GDM1 (cell line): ENCODE results near the gene EPM2A.
A peak's percentile ranks its signal among the peaks of the same experiment; 100 is the strongest.

Experiments
- DNase-seq: peaks from one replicate; lab custom pipeline; 2025; lab: John Stamatoyannopoulos, UW

EPM2A gene

GRCh38 chr6:145670311-145670710 lies 65.0 kb downstream of the EPM2A start:
- DNase-seq = no peak

DNA sequence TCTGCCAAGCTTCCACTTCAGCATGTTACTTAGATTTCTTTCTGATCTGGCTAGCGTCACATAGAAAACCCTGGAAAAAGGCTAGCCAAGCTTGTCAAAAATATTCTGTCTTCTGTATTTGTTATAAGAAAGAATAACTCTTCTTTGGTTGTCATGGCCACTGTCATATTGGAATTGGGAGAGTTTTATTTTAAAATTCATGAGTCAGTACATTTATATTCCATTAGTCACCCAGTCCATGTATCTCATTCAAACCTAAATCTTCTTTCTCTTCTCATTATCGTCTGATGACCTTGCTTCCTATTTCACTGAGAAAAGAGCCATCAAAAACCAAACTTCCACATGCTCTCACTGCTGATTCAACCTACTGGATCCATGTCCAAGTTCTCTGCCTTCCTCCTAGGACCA lies 65.7 kb downstream of the EPM2A start:
- DNase-seq = no peak

GRCh38 chr6:145668844-145669243 lies 66.5 kb downstream of the EPM2A start:
- DNase-seq = no peak

DNA sequence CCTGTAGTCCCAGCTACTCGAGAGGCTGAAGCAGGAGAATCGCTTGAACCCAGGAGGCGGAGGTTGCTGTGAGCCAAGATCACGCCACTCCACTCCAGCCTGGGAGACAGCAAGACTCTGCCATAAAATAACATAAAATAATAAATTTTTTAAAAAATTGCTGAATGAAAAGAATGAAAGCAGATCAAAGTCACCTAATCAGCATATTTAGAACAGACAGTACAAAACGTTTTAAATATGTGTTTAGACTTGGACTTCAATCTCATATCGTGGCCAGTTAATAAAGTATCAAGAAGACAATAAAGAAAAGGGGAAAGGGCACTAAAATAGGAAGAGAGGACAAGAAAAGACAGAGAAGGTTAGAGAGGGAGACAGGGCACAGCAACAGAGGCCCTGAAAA lies 74.6 kb downstream of the EPM2A start:
- no peak for DNase-seq

GRCh38 chr6:145656128-145656527 lies 79.2 kb downstream of the EPM2A start:
- no peak for DNase-seq

DNA sequence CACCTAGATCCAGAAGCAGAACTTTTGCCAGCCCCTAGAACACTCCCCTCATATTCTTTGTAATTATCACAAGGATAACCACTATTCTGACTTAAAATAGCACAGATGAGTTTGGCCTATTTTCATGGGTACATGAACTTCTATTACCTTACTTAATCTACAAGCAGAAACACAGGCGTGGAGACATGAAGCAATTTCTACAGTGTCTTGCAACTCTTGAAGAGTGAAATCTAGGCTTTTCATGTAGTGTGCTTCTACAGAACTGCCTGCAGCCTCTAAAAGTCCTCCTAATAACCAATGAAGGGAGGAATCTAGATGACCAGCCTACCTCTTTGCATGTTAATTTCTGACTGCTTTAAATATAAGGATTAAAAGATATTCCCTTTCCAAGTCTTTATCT lies 82.7 kb downstream of the EPM2A start:
- DNase-seq = no peak

DNA sequence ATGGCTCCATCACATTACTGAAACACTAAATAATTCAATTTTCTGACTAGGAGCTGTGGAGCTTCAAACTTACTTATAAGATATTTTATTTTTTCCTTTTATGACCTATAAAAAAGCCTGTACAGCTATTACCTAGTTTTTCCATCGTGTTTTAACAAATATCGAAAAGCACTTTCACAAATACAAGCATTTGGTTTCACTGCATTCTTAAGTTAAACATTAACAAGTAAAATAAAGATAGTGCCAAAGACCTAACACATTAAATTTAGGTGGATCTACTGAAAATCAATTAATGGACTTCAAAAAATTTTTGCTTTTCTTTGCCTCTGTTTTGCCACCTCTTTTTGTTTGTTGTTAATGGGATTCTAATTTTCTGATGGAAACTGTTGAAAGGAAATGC lies 83.3 kb downstream of the EPM2A start:
- no peak for DNase-seq

GRCh38 chr6:145648149-145648548 lies 87.2 kb downstream of the EPM2A start:
- DNase-seq = no peak

- no peak for DNase-seq
Measured at GRCh38 chr6:145647602-145648001, 87.7 kb downstream of the EPM2A start.

GRCh38 chr6:145643760-145644159 lies 91.6 kb downstream of the EPM2A start:
- no peak for DNase-seq

DNA sequence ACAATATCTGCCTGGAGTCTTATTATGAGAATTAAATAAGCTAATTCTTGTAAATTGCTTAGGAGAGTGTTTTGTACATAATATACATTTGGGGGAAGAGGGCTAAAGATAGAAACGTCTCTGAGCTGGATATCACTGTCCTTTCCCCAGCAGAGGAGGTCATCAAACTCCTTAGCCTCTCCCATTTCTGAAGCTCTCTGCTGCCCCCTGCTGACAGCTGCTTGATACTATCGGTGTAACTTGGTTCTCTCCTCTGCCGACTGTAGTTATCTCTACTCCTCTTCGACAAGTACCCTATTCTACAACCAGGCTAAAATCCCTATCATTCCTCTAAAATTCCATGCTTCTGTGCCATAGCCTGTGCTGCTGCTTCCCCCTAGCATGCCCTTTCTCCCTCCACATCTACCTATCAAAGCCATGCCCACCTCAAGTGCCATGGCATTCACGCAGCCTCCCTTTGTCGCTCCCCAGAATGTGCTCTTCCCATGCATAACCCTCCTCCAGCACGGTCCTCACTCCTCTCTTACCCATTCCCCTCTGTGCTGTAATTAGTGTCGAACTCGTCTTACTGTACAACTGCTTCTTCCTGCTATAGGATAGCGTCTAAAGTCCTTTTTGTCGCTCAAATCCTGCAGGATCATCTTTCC lies 101.2 kb downstream of the EPM2A start:
- peak; percentile 49 for DNase-seq

DNA sequence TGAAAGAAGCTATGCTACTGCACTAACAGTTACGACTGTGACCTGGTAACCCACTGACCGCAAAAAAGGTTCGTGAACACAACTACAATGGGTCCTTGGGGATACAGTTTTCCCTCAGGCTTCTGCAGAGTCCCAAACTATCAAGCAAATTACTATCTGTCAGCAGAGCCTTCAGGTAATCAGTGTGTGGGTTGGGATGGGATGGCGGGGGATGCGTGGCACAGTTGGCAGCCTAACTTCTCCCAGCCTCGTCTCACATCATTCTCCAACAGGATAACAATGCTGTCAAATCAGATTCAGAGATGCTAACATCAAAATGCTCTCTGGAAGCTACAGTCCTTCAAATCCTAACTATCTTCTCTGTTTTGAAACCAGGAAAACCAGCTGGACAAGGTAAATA lies 102.3 kb downstream of the EPM2A start:
- no peak for DNase-seq

DNA sequence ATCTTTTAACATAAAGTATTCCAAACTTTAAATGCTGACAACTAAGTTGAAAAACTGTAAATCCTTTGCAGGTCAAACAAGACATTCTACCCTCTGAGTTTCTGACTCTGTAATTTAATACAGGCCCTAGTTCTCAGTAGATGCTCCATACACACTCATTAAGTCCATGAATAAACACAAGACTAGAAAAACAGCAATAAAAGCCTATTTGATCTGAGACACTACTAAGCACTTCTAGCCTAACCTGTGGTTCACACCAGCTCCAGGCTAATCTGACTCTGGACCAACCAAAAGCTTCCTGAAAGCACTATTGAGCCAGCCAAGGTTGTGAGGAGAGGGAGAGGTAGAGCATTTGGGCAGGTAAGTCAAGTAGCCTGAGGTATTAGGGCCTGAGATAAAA lies 103.9 kb downstream of the EPM2A start:
- no peak for DNase-seq

DNA sequence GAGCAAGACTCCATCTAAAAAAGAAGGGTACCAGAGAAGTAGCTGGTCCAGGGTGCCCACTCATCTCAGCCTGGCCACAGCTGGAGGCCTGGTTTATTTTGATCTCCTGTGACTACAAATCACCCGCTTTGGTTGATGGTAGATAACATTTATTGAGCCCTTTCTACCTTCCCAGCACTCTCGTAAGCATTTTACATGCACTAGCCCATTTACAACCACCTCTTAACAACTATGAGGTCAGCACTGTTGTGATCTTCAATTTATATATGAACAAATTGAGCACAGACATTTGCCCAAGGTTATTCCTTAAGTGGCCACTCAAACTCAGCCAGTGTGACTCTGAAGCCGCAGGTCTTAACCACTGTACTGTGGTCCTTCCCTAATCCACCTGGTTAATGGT lies 104.7 kb downstream of the EPM2A start:
- no peak for DNase-seq

GRCh38 chr6:145629478-145629877 lies 105.8 kb downstream of the EPM2A start:
- DNase-seq = no peak

DNA sequence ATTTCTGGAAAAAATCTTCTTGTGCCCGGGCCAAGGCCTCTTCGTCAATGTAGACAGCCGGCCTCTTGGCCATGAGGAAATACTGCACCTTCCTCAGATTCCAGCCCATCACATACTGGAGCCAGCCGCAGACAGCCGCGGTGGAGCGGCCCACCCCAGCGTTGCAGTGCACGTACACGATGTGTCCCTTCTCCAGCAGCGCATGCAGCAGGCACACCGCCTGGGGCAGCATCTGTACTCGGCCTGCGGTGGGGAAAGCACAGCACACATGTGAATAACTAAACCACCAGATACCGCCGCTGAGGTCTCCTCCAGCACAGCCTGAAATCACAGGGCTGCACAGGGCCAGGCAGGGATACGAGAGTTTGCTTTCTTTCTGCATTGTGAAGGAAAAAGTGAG lies 107.9 kb downstream of the EPM2A start:
- DNase-seq = no peak

DNA sequence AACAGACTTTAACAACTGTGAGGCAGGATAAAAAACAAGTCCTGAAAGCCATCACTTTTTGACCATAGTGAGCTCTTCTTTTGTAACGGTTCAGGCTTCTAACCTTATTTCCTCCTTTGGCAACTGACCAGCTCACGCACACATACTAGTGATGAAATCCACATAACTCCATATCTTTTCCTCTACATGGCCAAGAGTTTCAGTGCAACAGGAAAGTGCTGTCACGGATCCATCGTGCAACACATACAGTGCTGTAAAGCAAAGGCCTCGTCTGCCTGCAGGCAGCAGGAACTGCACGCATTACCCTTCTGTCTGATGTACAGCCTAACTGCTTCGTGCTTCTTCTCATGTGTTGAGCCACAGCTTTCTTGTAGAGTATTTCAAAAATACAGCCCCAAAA lies 108.5 kb downstream of the EPM2A start:
- no peak for DNase-seq

DNA sequence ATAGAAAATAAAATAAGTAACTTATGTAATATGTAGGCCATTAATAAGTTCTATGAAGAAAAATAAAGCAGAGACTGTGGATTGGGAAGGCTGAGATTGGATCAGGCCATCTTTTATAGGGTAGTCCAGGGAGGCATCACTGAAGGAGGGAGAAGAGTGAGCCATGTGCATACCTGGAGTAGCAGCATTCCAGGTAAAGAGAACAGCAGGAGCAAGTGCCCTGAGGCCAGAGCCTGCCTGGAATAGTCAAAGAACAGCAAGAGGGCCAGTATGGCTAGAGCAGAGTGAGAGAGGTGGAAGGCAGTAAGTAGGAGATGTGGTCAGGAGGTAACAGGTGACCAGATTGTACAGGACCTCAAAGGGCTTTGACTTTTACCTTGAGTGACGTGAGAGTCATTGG lies 112.1 kb downstream of the EPM2A start:
- no peak for DNase-seq

GRCh38 chr6:145621776-145622175 lies 113.5 kb downstream of the EPM2A start:
- DNase-seq = no peak

DNA sequence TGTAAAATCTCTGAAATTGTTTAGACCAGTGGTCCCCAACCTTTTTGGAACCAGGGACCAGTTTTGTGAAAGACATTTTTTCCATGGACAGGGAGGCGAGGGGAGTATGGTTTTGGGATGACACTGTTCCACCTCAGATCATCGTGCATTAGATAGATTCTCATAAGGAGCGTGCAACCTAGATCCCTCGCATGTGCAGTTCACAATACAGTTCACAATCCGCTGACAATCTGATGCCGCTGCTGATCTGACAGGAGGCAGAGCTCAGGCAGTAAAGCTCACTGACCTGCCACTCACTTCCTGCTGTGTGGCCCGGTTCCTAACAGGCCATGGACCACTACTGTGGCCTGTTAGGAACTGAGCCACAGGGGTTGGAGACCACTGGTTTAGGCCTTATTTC lies 115.2 kb downstream of the EPM2A start:
- no peak for DNase-seq

- no peak for DNase-seq
Measured at GRCh38 chr6:145609521-145609920, 125.8 kb downstream of the EPM2A start.

DNA sequence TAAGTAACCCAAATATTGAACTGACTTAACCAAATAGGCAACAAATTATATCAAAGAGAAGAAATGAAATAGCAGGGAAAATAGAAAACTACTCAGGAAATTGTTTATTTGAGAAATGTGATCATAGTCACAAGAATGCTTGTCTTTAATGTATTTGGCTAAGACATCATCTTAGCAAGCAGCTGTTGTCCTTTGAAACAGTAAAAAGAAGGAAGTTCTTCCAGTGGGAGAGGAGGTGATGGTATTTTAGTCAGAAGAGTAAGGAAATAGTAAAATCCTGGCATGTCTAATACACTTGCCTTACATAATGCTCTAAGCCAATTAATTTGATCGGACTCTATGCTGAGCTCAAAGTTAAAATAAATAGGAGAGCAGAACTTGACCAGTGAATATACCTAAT lies 126.5 kb downstream of the EPM2A start:
- no peak for DNase-seq

GRCh38 chr6:145603991-145604390 lies 131.3 kb downstream of the EPM2A start:
- DNase-seq = no peak

DNA sequence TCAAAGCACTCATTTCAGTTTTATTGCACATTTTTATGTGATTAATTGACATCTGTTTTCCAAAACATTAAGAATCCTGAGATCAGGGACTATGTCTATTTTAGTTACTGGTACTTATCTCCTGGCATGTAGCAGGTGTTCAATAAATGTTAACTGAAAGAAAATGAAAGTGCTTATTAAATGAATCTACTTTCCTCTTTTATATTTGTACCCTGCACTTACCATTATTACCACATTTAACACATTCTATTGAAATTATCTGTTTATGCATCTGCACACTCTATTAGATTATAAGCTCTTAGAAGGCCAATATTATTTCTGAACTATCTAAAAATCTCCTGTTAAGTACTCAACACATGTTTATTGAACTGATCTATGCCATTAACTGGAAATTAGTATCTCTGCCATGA lies 131.9 kb downstream of the EPM2A start:
- no peak for DNase-seq
